Left lung (tissue), 10 donors: Measurements from ENCODE around the gene KCND3. TPM values are rescaled to one million over a fixed set of nuclear protein-coding genes. Genes with fewer than 3 reads are reported as not detected.
A peak's percentile ranks its signal among the peaks of the same experiment; 100 is the strongest.

Experiments
- ATAC-seq: fragments of 200-7000 bp; cut with Tn5 transposase; one replicate; pipeline ENCODE4 v1.9.1; 2020; ENCODE audit warnings: moderate library complexity
- DNase-seq, 4 donors: peaks; one replicate each; pipeline ENCODE4 v3.0.0-alpha.2; 2013 to 2020
- H3K27ac ChIP-seq, 2 donors: fragments of 200-600 bp; sonication (generic) in 1 of 2; one replicate each; pipeline versions ENCODE4 v1.5.0 to v1.8.0; 2020 to 2021
- H3K27me3 ChIP-seq, 2 donors: fragments of 200-600 bp; sonication (generic) in 1 of 2; one replicate each; pipeline versions ENCODE4 v1.5.0 to v1.8.0; 2020 to 2021
- H3K36me3 ChIP-seq, 2 donors: fragments of 200-600 bp; sonication (generic) in 1 of 2; one replicate each; pipeline versions ENCODE4 v1.5.0 to v1.8.0; 2020 to 2021
- H3K4me1 ChIP-seq, 2 donors: fragments of 200-600 bp; one replicate each; pipeline ENCODE4 v1.8.0; 2021
- H3K4me3 ChIP-seq, 2 donors: fragments of 200-600 bp; sonication (generic) in 1 of 2; one replicate each; pipeline versions ENCODE4 v1.5.0 to v1.8.0; 2020 to 2021; ENCODE audit warnings: mild to moderate bottlenecking in 1 of 2
- H3K9me3 ChIP-seq, 2 donors: fragments of 200-600 bp; sonication (generic) in 1 of 2; one replicate each; pipeline versions ENCODE4 v1.5.0 to v1.8.0; 2020 to 2021
- intact Hi-C, 2 donors: fragments of 100-400 bp; cut with DNase I; formaldehyde crosslinking; loops; one replicate each; pipeline versions ENCODE4 v1.11.2 to v1.14.2; 2022
- polyA plus RNA-seq, 6 donors: library from polyadenylated mRNA; unstranded; fragments of 120-200 nt; gene quantifications; one replicate each; pipeline ENCODE4 v1.2.1, GENCODE V29; 2013; ENCODE audit not compliant: insufficient read length in 6 of 6
- total RNA-seq, 2 donors: library from RNA; stranded (reverse); fragmentation: NEBNext Ultra II Directional; extraction: Animal tissue kit (Norgen Biotek cat#: 25700); gene quantifications; one replicate each; pipeline ENCODE4 v1.2.1, GENCODE V29; 2021
- TF ChIP-seq, protein P1 (sequence below), 2 donors: fragments of 200-600 bp; sonication (generic) in 1 of 2; IDR thresholded peaks; one replicate each; pipeline versions ENCODE4 v1.5.0 to v1.8.0; 2021; ENCODE audit warnings: antibody characterized with exemption in 2 of 2
- donor health status: DM: no; HTN: yes; CAD: no.
- donor health status: DM: no; HTN: no; CAD: no.

Gene KCND3
- total and polyA plus RNA-seq, 8 donors, result 0.32 to 10.2 (median 0.58) TPM

DNA sequence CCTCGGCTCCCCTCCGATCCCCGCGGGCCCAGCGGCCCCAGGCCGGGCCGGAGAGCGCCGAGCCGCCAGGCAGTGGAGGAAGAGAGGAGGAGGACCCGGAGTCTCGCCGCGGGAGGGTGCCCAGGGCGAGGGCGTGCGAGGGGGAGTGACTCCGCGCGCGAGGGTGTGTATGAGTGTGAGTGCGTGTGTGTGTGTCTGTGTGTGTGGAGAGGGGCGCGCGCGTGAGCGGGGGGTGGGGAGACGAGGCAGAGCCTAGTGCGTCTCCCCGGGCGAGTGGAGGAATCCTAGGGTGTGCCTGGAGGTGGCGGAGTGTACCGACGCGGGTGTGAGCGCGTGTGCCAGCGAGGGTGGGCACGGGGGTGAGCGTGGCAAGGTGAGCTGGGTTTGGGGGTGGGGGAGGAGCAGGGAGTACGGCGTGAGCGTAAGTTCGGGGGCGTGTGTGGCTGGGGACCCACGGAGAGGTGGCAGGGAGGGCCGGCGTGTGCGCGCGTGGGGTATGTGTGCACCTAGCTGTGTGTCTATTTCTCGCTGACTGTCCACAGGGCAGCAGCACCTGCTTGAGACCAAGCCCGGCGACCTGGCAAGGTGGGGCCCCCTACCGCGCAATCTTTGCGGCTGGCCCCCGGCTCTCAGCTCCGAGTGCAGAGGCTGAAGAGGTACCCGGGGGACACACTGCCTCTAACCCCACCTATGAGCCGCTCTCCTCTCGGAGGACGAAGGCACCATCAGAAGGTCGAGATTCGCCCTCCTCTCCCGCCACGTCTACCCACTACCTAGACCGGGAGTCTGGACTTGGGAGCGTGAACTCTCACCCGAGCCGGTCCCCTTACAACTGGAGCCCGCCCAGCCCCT, 784 bp upstream of the KCND3 start:
- ATAC-seq (peak; percentile 42), DNase-seq (peak in 1 of 4 donors; percentile 83)
- intact Hi-C loops, result no loop called here
- Histone ChIP-seq H3K27me3 (peaks cover 8 to 83% of the 10 kb centered on the region in 2 donors), H3K36me3 (no peaks in the 10 kb centered on the region), H3K27ac (no peak overlapping the region), H3K4me1 (peaks cover 0 to 39% of the 10 kb centered on the region in 2 donors), H3K4me3 (peak overlapping the region; percentile 47 to 57), H3K9me3 (no peaks in the 10 kb centered on the region)
- TF ChIP-seq, protein P1, sequence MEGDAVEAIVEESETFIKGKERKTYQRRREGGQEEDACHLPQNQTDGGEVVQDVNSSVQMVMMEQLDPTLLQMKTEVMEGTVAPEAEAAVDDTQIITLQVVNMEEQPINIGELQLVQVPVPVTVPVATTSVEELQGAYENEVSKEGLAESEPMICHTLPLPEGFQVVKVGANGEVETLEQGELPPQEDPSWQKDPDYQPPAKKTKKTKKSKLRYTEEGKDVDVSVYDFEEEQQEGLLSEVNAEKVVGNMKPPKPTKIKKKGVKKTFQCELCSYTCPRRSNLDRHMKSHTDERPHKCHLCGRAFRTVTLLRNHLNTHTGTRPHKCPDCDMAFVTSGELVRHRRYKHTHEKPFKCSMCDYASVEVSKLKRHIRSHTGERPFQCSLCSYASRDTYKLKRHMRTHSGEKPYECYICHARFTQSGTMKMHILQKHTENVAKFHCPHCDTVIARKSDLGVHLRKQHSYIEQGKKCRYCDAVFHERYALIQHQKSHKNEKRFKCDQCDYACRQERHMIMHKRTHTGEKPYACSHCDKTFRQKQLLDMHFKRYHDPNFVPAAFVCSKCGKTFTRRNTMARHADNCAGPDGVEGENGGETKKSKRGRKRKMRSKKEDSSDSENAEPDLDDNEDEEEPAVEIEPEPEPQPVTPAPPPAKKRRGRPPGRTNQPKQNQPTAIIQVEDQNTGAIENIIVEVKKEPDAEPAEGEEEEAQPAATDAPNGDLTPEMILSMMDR (IDR thresholded peaks at IDR 0.05), result no peak

DNA sequence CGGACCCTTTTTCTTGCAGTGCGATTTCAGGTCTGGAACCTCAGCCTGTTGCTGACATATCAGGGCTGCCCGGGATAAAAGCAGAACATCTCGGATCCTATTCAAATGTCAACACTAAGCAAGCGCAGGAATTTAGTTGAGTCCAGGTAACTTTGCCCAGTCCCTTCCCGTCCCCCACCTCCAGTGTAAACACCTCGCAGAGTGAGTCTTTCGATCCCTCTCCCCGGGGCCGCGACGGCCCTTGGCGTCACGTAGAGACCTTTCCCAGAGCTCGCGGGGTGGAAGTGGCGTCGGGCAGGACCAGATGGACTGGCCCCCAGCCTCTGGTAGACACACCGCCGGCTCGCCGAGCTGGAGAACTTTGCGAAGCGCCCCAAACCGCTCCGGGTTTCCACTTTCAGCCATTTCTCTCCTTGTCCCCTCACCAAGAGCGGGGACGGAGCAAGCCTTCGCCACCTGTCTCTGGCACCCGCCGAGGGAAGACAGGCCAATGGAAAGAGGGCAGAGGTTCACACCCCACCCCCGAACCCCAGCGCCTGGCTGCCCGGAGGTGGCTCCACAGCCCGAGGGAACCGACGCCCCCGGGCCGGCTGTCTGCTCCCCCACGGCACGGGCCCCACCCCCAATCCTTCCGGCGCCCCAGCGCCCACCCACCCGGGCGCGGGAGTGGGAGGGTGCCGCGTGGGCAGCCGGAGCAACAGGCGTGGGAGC, 570 bp downstream of the KCND3 start:
- DNase-seq (peak in 1 of 4 donors; percentile 80), ATAC-seq (no peak)
- peaks cover 0 to 39% of the 10 kb centered on the region in 2 donors for H3K4me1 ChIP-seq
- H3K4me3 ChIP-seq, result peak overlapping the region; percentile 43 to 47
- no peak overlapping the region for H3K27ac ChIP-seq
- no peaks in the 10 kb centered on the region for H3K9me3 ChIP-seq
- intact Hi-C loops, result no loop called here
- TF ChIP-seq, protein P1 (IDR thresholded peaks at IDR 0.05), result no peak
- peaks cover 8 to 78% of the 10 kb centered on the region in 2 donors for H3K27me3 ChIP-seq
- H3K36me3 ChIP-seq, result no peaks in the 10 kb centered on the region

DNA sequence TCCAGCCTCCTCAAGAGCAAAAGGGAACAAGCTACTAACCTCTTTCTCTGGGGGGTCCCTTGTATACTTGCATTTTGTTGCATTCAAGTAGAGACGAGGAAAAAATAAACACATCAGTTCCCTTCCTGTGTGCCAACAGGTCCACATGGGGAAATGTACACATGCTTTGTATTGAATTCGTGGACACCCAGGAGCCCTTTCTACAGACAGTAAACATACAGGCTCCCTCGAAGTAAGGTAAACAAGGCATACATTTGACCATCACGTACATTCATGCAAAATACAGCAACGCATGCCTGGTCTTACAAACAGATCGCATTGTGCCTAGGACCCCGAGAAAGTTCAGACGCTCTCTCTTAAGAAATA, 1.1 kb downstream of the KCND3 start:
- peak overlapping the region; percentile 43 to 47 for H3K4me3 ChIP-seq

DNA sequence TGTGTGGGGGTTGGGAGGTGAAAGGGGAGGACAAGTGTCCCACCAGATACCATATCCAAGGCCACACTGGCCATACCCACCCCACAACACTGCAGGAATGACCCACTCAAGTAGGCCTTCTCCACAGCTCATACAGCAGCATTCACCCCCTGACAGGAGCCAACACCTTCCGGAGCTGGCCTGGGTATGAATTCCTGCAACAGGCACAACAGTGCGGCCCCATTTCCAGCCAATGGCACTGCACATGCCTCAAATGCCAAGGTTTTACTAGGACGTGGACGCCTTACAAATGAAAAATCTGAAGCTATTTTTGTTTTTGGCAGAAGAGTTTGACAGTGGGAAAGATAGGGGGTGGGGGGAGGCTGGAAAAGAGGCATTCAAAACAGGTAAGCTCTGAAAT, 2.0 kb downstream of the KCND3 start:
- H3K4me3 ChIP-seq, result no peak overlapping the region
- H3K36me3 ChIP-seq, result no peaks in the 10 kb centered on the region
- ATAC-seq (no peak), DNase-seq (no peak)
- H3K27me3 ChIP-seq, result peaks cover 8 to 71% of the 10 kb centered on the region in 2 donors
- H3K4me1 ChIP-seq, result peaks cover 0 to 39% of the 10 kb centered on the region in 2 donors
- H3K27ac ChIP-seq, result no peak overlapping the region
- intact Hi-C loops, result no loop called here
- no peaks in the 10 kb centered on the region for H3K9me3 ChIP-seq
- TF ChIP-seq, protein P1 (IDR thresholded peaks at IDR 0.05), result no peak

More for the DNA sequence above, 1.1 kb downstream of the KCND3 start:
- TF ChIP-seq, protein P1 (IDR thresholded peaks at IDR 0.05), result no peak
- Histone ChIP-seq H3K27me3 (peaks cover 8 to 78% of the 10 kb centered on the region in 2 donors), H3K27ac (no peak overlapping the region), H3K4me1 (peaks cover 0 to 39% of the 10 kb centered on the region in 2 donors), H3K9me3 (no peaks in the 10 kb centered on the region), H3K36me3 (no peaks in the 10 kb centered on the region)
- ATAC-seq (no peak), DNase-seq (no peak)
- intact Hi-C loops, result no loop called here

DNA sequence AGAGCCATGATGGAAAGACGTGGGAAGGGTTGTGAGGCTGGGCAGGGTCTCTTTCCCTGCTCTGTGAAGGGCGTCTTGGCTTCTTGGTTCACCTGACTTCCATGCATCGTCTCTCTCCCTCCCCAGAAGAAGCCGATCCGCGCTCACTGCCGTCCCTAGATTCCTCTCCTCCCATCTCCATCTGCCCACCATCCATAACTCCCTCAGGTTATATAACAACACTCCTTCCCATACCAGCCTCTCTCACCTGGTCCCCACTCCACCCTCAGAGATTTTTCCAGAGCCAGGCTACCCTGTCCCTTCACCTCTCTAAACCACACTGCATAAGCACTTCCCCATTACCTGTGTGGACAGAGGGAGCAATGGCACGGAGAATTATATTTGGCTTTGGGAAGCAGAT, 6.0 kb downstream of the KCND3 start:
- Histone ChIP-seq H3K4me3 (no peak overlapping the region), H3K9me3 (no peaks in the 10 kb centered on the region), H3K27ac (no peak overlapping the region), H3K27me3 (peaks cover 0 to 36% of the 10 kb centered on the region in 2 donors), H3K36me3 (peaks cover 0 to 8% of the 10 kb centered on the region in 2 donors), H3K4me1 (peaks cover 0 to 3% of the 10 kb centered on the region in 2 donors)
- intact Hi-C loops, result no loop called here
- ATAC-seq (no peak), DNase-seq (no peak)
- TF ChIP-seq, protein P1 (IDR thresholded peaks at IDR 0.05), result no peak
